Endodermal cell (in vitro differentiated cells): Measurements from ENCODE around the gene YEATS2. TPM values are rescaled to one million over a fixed set of nuclear protein-coding genes. Genes with fewer than 3 reads are reported as not detected.

Experiments used
- DNase-seq: peaks from one replicate; pipeline ENCODE4 v3.0.0-alpha.2; 2017
- H3K27ac ChIP-seq: 2 replicates; pipeline ENCODE4 v1.5.1; 2013; ENCODE audit warnings: mild to moderate bottlenecking, low read depth, low read length, moderate library complexity
- H3K27me3 ChIP-seq: 2 replicates; pipeline ENCODE4 v1.6.1; 2013; ENCODE audit warnings: mild to moderate bottlenecking, low read length, moderate library complexity; ENCODE audit not compliant: insufficient read depth, control insufficient read depth, poor library complexity, severe bottlenecking
- H3K36me3 ChIP-seq: 2 replicates; pipeline ENCODE4 v1.7.0; 2013; ENCODE audit warnings: mild to moderate bottlenecking, low read length, moderate library complexity; ENCODE audit not compliant: control insufficient read depth, insufficient read depth
- H3K4me1 ChIP-seq: one replicate; pipeline ENCODE4 v1.7.0; 2013; ENCODE audit warnings: low read length; ENCODE audit not compliant: control insufficient read depth, insufficient read depth
- H3K4me3 ChIP-seq: 2 replicates; pipeline ENCODE4 v1.5.1; 2013; ENCODE audit warnings: mild to moderate bottlenecking, low read length, moderate library complexity
- H3K9ac ChIP-seq: 2 replicates; pipeline ENCODE4 v1.6.1; 2013; ENCODE audit warnings: mild to moderate bottlenecking, low read length, moderate library complexity; ENCODE audit not compliant: poor library complexity, severe bottlenecking; ENCODE audit errors: extremely low read depth
- H3K9me3 ChIP-seq: 2 replicates; pipeline ENCODE4 v1.6.1; 2013; ENCODE audit warnings: mild to moderate bottlenecking, low read length, moderate library complexity; ENCODE audit not compliant: control insufficient read depth
- H3K27ac Mint-ChIP-seq: 2 replicates; pipeline ENCODE4 v1.8.0; 2020; ENCODE audit warnings: mixed read lengths
- H3K27me3 Mint-ChIP-seq: 2 replicates; pipeline ENCODE4 v1.8.0; 2021; ENCODE audit warnings: mild to moderate bottlenecking, mixed read lengths; ENCODE audit not compliant: insufficient read depth
- H3K36me3 Mint-ChIP-seq: 2 replicates; pipeline ENCODE4 v1.8.0; 2020; ENCODE audit warnings: low read depth, mixed read lengths
- H3K4me1 Mint-ChIP-seq: 2 replicates; pipeline ENCODE4 v1.8.0; 2020; ENCODE audit warnings: mixed read lengths
- H3K4me3 Mint-ChIP-seq: 2 replicates; pipeline ENCODE4 v1.8.0; 2020; ENCODE audit warnings: mild to moderate bottlenecking, moderate library complexity, mixed read lengths
- H3K9me3 Mint-ChIP-seq: 2 replicates; pipeline ENCODE4 v1.8.0; 2020; ENCODE audit warnings: mild to moderate bottlenecking, mixed read lengths
- CTCF ChIP-seq: fragments of 200-600 bp; sonication (generic); conservative IDR thresholded peaks from 2 replicates; pipeline ENCODE4 v1.5.0; 2021; ENCODE audit warnings: antibody characterized with exemption, mild to moderate bottlenecking
- WGBS, 2 experiments: methylation state at CpG; one replicate each; pipeline versions ENCODE4 v1.1.5 to v1.1.7; 2013; ENCODE audit warnings: missing lambda C conversion rate in 2 of 2, mixed read lengths in 1 of 2; ENCODE audit not compliant: insufficient coverage in 1 of 2, insufficient read length in 1 of 2; 5-methylcytosine and 5-hydroxymethylcytosine counted together
- total RNA-seq, 2 donors: library from RNA; stranded (reverse); fragmentation: NEBNext Ultra II Directional in 1 of 2; extraction: Animal tissue kit (Norgen Biotek cat#: 25700) in 1 of 2; gene quantifications; 2 replicates in 1 of 2; 3 replicates in 1 of 2; pipeline ENCODE4 v1.2.1, GENCODE V29; 2021

YEATS2 gene
- total RNA-seq, 2 donors from 2014 or later: 53.4 to 55.8 TPM

- Histone ChIP-seq H3K27me3 (no peaks in the 10 kb centered on the region), H3K4me3 (peak overlapping the region; percentile 83), H3K36me3 (peaks cover 5% of the 10 kb centered on the region), H3K27ac (no peak overlapping the region), H3K9me3 (no peaks in the 10 kb centered on the region), H3K4me1 (no peaks in the 10 kb centered on the region), H3K9ac (no peak overlapping the region)
- Mint-ChIP-seq H3K36me3 (peaks cover 6% of the 10 kb centered on the region), H3K27me3 (no peaks in the 10 kb centered on the region), H3K27ac (no peak overlapping the region), H3K9me3 (no peaks in the 10 kb centered on the region), H3K4me1 (peaks cover 28% of the 10 kb centered on the region), H3K4me3 (peak overlapping the region; percentile 87)
- DNase-seq: no peak
- WGBS, 2 experiments: 43 to 49% methylated on average over 3 to 4 of the region's 4 CpGs
- no peak for TF ChIP-seq CTCF
Observed at GRCh38 chr3:183697123-183697609, 431 bp upstream of the YEATS2 start.

GRCh38 chr3:183698318-183698751 is 738 bp downstream of the YEATS2 start:
- Histone ChIP-seq H3K27me3 (no peaks in the 10 kb centered on the region), H3K9ac (peak overlapping the region; percentile 92), H3K36me3 (peaks cover 5% of the 10 kb centered on the region), H3K4me1 (no peaks in the 10 kb centered on the region), H3K27ac (peak overlapping the region; percentile 93), H3K4me3 (peak overlapping the region; percentile 92), H3K9me3 (no peaks in the 10 kb centered on the region)
- Mint-ChIP-seq H3K27me3 (no peaks in the 10 kb centered on the region), H3K9me3 (no peaks in the 10 kb centered on the region), H3K27ac (peak overlapping the region; percentile 83), H3K4me1 (peaks cover 28% of the 10 kb centered on the region), H3K36me3 (peaks cover 6% of the 10 kb centered on the region), H3K4me3 (peak overlapping the region; percentile 87)
- 1 to 2% methylated on average over 9 to 13 of the region's 13 CpGs for WGBS, 2 experiments
- DNase-seq: no peak
- TF ChIP-seq CTCF: no peak

- Mint-ChIP-seq H3K4me3 (peak overlapping the region; percentile 87), H3K27me3 (no peaks in the 10 kb centered on the region), H3K27ac (peak overlapping the region; percentile 41), H3K4me1 (peaks cover 28% of the 10 kb centered on the region), H3K9me3 (no peaks in the 10 kb centered on the region), H3K36me3 (peaks cover 6% of the 10 kb centered on the region)
- 4 to 8% methylated on average over 8 of the region's 9 CpGs for WGBS, 2 experiments
- DNase-seq: no peak
- H3K4me3 ChIP-seq: peak overlapping the region; percentile 92
- H3K36me3 ChIP-seq: peaks cover 5% of the 10 kb centered on the region
- no peak for TF ChIP-seq CTCF
- H3K9me3 ChIP-seq: no peaks in the 10 kb centered on the region
- H3K9ac ChIP-seq: peak overlapping the region; percentile 92
- no peaks in the 10 kb centered on the region for H3K27me3 ChIP-seq
- no peak overlapping the region for H3K27ac ChIP-seq
- H3K4me1 ChIP-seq: no peaks in the 10 kb centered on the region
Observed at GRCh38 chr3:183698756-183699155, 1.2 kb downstream of the YEATS2 start.
